Islet of Langerhans (tissue), 1 donor: ENCODE measurements around the gene HSD17B14.
"Not testable (repeated sequence)": the region's sequence is repeated elsewhere in the genome, so short reads cannot be mapped to it uniquely, and the experiment has no call there.

Source experiments
- FAIRE-seq: peaks from one replicate; lab custom pipeline; 2011; peaks lifted over from hg19 to GRCh38; lab: Jason Lieb, UNC

The HSD17B14 gene

GRCh38 chr19:48796298-48797083, 39.8 kb downstream of the HSD17B14 start:
- no peak for FAIRE-seq

GRCh38 chr19:48795685-48796070, 40.6 kb downstream of the HSD17B14 start:
- no peak for FAIRE-seq

- peak; percentile 93 for FAIRE-seq
These were observed 41.1 kb downstream of the HSD17B14 start for GRCh38 chr19:48795055-48795684.

GRCh38 chr19:48794291-48794690, 42.0 kb downstream of the HSD17B14 start:
- FAIRE-seq = no peak

GRCh38 chr19:48793271-48793670, 43.0 kb downstream of the HSD17B14 start:
- no peak for FAIRE-seq

- not testable (repeated sequence) for FAIRE-seq
These were observed 49.0 kb downstream of the HSD17B14 start for GRCh38 chr19:48787331-48787730.

GRCh38 chr19:48786422-48786821, 49.9 kb downstream of the HSD17B14 start:
- not testable (repeated sequence) for FAIRE-seq

GRCh38 chr19:48784527-48784926, 51.8 kb downstream of the HSD17B14 start:
- no peak for FAIRE-seq

- FAIRE-seq = peak; percentile 61
These were observed 55.5 kb downstream of the HSD17B14 start for GRCh38 chr19:48780631-48781391.

GRCh38 chr19:48779636-48780035, 56.7 kb downstream of the HSD17B14 start:
- no peak for FAIRE-seq

GRCh38 chr19:48777720-48778119, 58.6 kb downstream of the HSD17B14 start:
- no peak for FAIRE-seq

GRCh38 chr19:48777139-48777538, 59.2 kb downstream of the HSD17B14 start:
- FAIRE-seq = no peak

GRCh38 chr19:48772503-48772953, 63.8 kb downstream of the HSD17B14 start:
- no peak for FAIRE-seq

- no peak for FAIRE-seq
These were observed 65.4 kb downstream of the HSD17B14 start for GRCh38 chr19:48770734-48771472.

GRCh38 chr19:48770266-48770665, 66.0 kb downstream of the HSD17B14 start:
- FAIRE-seq = no peak

- no peak for FAIRE-seq
These were observed 67.1 kb downstream of the HSD17B14 start for GRCh38 chr19:48768994-48769713.

GRCh38 chr19:48768171-48768753, 68.0 kb downstream of the HSD17B14 start:
- not testable (repeated sequence) for FAIRE-seq

- not testable (repeated sequence) for FAIRE-seq
These were observed 70.5 kb downstream of the HSD17B14 start for GRCh38 chr19:48765816-48766215.
